ENCODE measurements around the gene CXCR3. TPM values are rescaled to one million over a fixed set of nuclear protein-coding genes. Genes with fewer than 3 reads are reported as not detected.
"Not testable (repeated sequence)": the region's sequence is repeated elsewhere in the genome, so short reads cannot be mapped to it uniquely, and the experiment has no call there.

Gene CXCR3
- total and polyA plus RNA-seq, 8 donors, result 0.17 to 1.7 (median 0.28) TPM; not detected in 2

DNA sequence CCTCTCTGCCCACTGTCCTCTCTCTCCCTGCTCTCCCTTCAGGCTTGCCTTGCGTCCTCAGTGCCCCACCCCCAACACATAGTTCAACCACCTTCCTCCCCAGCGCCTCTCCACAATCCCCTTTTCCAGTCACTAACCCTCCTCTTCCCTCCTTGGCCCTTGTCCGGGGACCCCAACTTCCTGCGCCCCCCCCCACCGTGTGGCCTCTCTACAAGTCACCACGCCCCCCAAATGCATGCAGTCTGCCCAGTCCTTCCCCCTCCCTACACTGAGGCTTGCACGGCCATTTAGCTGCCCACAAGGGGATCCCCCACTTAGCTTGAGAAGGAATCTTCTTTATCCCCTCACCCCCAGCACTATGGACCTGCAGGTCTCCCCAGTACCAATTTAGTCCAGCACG is 569 bp downstream of the CXCR3 start:
- no peak overlapping the region for H3K27ac ChIP-seq
- intact Hi-C loops (cut with DNase I), result no loop called here
- no peak for ATAC-seq

DNA sequence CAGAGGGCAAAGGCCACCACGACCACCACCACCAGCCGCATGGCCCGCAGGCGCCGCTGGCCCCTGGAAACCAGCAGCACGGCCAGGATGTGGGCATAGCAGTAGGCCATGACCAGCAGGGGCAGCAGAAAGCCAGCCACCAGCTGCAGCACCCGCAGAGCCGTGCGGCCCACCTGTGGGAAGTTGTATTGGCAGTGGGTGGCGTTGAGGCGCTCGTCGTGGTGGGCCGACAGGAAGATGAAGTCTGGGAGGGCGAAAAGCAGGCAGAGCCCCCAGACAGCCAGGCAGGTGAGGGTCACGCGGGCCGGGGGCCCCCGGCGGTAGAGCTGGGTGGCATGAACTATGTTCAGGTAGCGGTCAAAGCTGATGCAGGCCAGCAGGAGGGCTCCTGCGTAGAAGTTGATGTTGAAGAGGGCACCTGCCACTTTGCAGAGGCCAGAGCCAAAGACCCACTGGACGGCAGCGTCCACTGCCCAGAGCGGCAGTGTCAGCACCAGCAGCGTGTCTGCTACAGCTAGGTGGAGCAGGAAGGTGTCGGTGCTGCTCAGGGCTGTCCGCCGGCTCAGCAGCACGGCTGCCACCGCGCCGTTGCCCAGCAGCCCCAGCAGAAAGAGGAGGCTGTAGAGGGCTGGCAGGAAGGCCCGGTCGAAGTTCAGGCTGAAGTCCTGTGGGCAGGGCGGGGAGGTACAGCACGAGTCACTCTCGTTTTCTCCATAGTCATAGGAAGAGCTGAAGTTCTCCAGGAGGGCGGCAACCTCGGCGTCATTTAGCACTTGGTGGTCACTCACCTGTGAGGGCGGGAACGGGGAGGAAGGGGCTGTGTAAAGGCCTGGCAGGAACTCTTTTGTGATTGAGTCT is 1.4 kb downstream of the CXCR3 start:
- no peak overlapping the region for H3K27ac ChIP-seq
- no peak for ATAC-seq
- DNase-seq, result no peak
- H3K4me1 ChIP-seq, result no peaks in the 10 kb centered on the region
- no peaks in the 10 kb centered on the region for H3K9me3 ChIP-seq
- H3K4me3 ChIP-seq, result peak overlapping the region in 1 of 2 donors; percentile 16
- TF ChIP-seq, protein P1, sequence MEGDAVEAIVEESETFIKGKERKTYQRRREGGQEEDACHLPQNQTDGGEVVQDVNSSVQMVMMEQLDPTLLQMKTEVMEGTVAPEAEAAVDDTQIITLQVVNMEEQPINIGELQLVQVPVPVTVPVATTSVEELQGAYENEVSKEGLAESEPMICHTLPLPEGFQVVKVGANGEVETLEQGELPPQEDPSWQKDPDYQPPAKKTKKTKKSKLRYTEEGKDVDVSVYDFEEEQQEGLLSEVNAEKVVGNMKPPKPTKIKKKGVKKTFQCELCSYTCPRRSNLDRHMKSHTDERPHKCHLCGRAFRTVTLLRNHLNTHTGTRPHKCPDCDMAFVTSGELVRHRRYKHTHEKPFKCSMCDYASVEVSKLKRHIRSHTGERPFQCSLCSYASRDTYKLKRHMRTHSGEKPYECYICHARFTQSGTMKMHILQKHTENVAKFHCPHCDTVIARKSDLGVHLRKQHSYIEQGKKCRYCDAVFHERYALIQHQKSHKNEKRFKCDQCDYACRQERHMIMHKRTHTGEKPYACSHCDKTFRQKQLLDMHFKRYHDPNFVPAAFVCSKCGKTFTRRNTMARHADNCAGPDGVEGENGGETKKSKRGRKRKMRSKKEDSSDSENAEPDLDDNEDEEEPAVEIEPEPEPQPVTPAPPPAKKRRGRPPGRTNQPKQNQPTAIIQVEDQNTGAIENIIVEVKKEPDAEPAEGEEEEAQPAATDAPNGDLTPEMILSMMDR (IDR thresholded peaks at IDR 0.05), result no peak
- H3K36me3 ChIP-seq, result peaks cover 0 to 19% of the 10 kb centered on the region in 2 donors
- no peaks in the 10 kb centered on the region for H3K27me3 ChIP-seq
- intact Hi-C loops (cut with DNase I), result no loop called here

More for the DNA sequence above, 569 bp downstream of the CXCR3 start:
- peaks cover 3 to 7% of the 10 kb centered on the region in 2 donors for H3K4me1 ChIP-seq
- H3K9me3 ChIP-seq, result no peaks in the 10 kb centered on the region
- H3K36me3 ChIP-seq, result peaks cover 0 to 12% of the 10 kb centered on the region in 2 donors
- no peaks in the 10 kb centered on the region for H3K27me3 ChIP-seq
- TF ChIP-seq, protein P1 (IDR thresholded peaks at IDR 0.05), result no peak
- no peak for DNase-seq
- peak overlapping the region in 1 of 2 donors; percentile 16 for H3K4me3 ChIP-seq

DNA sequence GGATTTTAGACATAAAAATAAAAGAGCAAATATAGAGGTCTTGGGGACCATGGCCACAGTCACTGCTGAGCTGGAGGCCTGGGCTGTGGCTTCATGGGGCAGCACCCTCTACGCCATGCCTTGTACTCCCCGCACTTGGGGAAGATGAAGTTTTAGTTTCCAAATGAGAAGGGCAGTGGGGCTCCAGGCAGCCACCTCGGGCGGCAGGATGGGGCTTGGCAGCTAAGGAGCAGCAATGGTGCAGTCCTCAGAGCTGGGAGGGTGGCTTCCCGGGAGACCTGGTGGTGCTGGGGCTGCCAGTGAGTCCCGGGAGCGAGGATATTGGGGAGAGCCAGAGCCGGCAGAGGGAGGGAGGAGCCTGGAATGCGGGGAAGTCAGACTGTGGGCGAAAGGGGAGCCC is 2.4 kb downstream of the CXCR3 start:
- intact Hi-C loops (cut with DNase I), result no loop called here
- no peak for DNase-seq
- Histone ChIP-seq H3K4me1 (no peaks in the 10 kb centered on the region), H3K27ac (no peak overlapping the region), H3K4me3 (no peak overlapping the region), H3K27me3 (no peaks in the 10 kb centered on the region), H3K9me3 (no peaks in the 10 kb centered on the region), H3K36me3 (peaks cover 0 to 28% of the 10 kb centered on the region in 2 donors)
- TF ChIP-seq, protein P1 (IDR thresholded peaks at IDR 0.05), result no peak
- no peak for ATAC-seq

DNA sequence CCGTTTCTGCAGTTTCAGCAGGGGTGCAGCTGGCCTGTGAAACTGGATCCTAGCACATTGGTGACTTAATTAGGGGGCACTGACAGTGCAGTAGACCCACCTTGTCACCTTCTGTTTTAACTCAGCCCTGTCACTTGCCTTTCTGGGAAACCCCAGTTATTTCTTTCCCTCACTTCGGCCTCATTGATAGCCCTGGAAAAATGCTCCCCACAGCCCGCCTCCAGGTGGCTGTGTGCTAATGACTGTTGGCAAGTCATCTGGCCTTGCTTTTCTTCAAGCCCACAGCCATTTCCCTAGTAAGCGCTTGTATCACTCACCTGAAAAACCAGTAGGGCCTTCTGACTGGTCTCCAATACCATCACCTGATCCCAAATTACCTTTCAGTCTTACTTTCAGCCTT is 3.3 kb downstream of the CXCR3 start:
- Histone ChIP-seq H3K27me3 (no peaks in the 10 kb centered on the region), H3K9me3 (no peaks in the 10 kb centered on the region), H3K4me1 (no peaks in the 10 kb centered on the region), H3K36me3 (peaks cover 0 to 36% of the 10 kb centered on the region in 2 donors), H3K27ac (no peak overlapping the region), H3K4me3 (no peak overlapping the region)
- intact Hi-C loops (cut with DNase I), result no loop called here
- ATAC-seq, result no peak
- TF ChIP-seq, protein P1 (IDR thresholded peaks at IDR 0.05), result no peak
- no peak for DNase-seq

DNA sequence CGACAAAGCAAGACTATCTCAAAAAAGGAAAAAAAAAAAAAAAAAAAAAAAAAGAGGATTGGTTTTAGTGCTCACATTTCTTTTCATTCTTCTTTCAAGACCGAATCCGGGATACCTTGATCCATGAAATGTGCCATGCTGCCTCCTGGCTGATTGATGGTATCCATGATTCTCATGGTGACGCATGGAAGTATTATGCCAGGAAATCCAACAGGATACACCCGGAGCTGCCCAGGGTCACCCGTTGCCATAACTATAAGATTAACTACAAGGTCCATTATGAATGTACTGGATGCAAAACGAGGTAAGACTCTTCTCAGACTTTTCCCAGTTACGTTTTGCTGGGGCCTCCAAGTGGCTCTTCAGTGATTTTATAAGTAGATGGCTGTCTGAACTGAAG is 6.1 kb downstream of the CXCR3 start:
- TF ChIP-seq, protein P1 (IDR thresholded peaks at IDR 0.05), result no peak
- Histone ChIP-seq H3K27ac (no peak overlapping the region), H3K27me3 (no peaks in the 10 kb centered on the region), H3K36me3 (peaks cover 0 to 53% of the 10 kb centered on the region in 2 donors), H3K4me3 (no peak overlapping the region), H3K9me3 (no peaks in the 10 kb centered on the region), H3K4me1 (no peaks in the 10 kb centered on the region)
- ATAC-seq, result no peak
- no peak for DNase-seq
- intact Hi-C loops (cut with DNase I), result no loop called here

DNA sequence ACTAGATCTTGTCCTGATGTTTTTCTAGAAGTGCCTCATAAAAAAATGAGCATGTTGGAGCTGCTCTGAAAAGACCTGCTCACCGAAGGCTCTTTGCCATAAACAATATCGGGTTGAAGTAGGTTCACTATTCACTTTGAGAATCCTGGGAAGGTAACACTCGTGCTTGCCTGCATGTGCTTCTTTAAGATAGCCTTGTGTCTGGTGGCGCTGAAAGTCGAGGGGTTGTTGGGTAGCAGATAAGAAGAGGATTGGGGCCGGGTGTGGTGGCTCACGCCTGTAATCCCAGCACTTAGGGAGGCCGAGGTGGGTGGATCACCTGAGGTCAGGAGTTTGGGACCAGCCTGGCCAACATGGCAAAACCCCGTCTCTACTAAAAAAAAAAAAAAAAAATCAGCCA is 6.6 kb downstream of the CXCR3 start:
- H3K4me1 ChIP-seq; H3K27me3 ChIP-seq; ATAC-seq; DNase-seq; H3K4me3 ChIP-seq; intact Hi-C loops (cut with DNase I); H3K9me3 ChIP-seq; H3K27ac ChIP-seq: not testable (repeated sequence)
- H3K36me3 ChIP-seq, result peaks cover 0 to 53% of the 10 kb centered on the region in 2 donors
